Large intestine (tissue), 3 donors: ENCODE results near the gene ALG8. TPM values are rescaled to one million over a fixed set of nuclear protein-coding genes. Genes with fewer than 3 reads are reported as not detected.
"Not testable (repeated sequence)": the region's sequence is repeated elsewhere in the genome, so short reads cannot be mapped to it uniquely, and the experiment has no call there.

ENCODE experiments used
- DNase-seq, 2 donors: peaks; one replicate each; pipeline versions ENCODE4 v3.0.0 to v3.0.0-alpha.2; 2013
- H3K27ac ChIP-seq: one replicate; pipeline ENCODE4 v1.5.1; 2013; ENCODE audit warnings: low read length
- H3K27me3 ChIP-seq: 2 replicates; pipeline ENCODE4 v1.6.1; 2013; ENCODE audit warnings: low read length; ENCODE audit not compliant: control insufficient read depth, insufficient read depth
- H3K36me3 ChIP-seq: 2 replicates; pipeline ENCODE4 v1.6.1; 2013; ENCODE audit warnings: low read length; ENCODE audit not compliant: control insufficient read depth, insufficient read depth
- H3K4me1 ChIP-seq: one replicate; pipeline ENCODE4 v1.6.1; 2013; ENCODE audit warnings: low read length; ENCODE audit not compliant: control insufficient read depth, insufficient read depth
- H3K4me3 ChIP-seq: one replicate; pipeline ENCODE4 v1.5.1; 2013; ENCODE audit warnings: low read length
- H3K9me3 ChIP-seq: one replicate; pipeline ENCODE4 v1.6.1; 2013; ENCODE audit warnings: mild to moderate bottlenecking, low read depth, low read length, moderate library complexity; ENCODE audit not compliant: control insufficient read depth
- WGBS: methylation state at CpG from one replicate; pipeline ENCODE4 v1.1.5; 2013; ENCODE audit warnings: low lambda C conversion rate; ENCODE audit not compliant: insufficient coverage; 5-methylcytosine and 5-hydroxymethylcytosine counted together
- polyA plus RNA-seq: library from polyadenylated mRNA; unstranded; fragments of 120-200 nt; gene quantifications from one replicate; pipeline ENCODE4 v1.2.1, GENCODE V29; 2013

Gene ALG8
- polyA plus RNA-seq, 1 donor = 35.3 TPM

DNA sequence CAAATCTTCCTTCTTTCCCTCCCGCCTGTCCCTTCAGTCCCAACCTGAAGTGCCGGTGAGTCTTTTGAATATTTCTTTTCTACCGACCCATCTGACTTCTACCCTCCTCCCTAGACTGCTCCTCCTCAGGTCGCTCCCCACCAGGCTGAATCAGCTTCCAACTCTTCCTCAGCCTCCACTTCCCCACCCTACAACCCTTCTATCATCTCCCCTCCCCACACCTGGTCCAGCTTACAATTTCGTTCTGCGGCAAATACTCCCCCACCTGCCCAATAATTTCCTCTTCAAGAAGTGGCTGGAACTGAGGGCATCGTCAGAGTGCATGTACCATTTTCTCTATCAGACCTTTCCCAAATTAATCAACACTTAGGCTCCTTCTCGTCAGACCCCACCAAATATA lies 57.3 kb downstream of the ALG8 start:
- H3K4me1 ChIP-seq = no peaks in the 10 kb centered on the region
- no peaks in the 10 kb centered on the region for H3K9me3 ChIP-seq
- no peaks in the 10 kb centered on the region for H3K27me3 ChIP-seq
- H3K27ac ChIP-seq = no peak overlapping the region
- H3K36me3 ChIP-seq = peaks cover 6% of the 10 kb centered on the region
- no peak overlapping the region for H3K4me3 ChIP-seq
- no peak for DNase-seq
- 79% methylated on average over 4 of the region's 8 CpGs for WGBS

DNA sequence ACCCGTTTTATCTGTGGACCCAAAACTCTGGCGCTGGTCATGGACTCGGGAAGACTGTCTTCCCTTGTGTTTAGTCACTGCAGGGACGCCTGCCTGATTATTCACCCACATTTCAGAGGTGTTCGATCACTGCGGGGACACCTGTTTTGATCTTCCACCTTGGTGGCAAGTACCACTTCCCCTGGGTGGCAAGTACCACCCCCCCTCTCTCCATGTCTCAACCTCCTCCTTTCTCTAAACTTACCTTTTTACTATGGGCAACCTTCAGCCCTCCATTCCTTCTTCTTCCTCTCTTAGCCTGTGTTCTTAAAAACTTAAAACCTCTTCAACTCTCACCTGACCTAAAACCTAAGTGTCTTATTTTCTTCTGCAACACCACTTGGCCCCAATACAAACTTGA lies 57.8 kb downstream of the ALG8 start:
- Histone ChIP-seq H3K36me3 (peaks cover 10% of the 10 kb centered on the region), H3K4me3 (no peak overlapping the region), H3K9me3 (no peaks in the 10 kb centered on the region), H3K27me3 (no peaks in the 10 kb centered on the region), H3K4me1 (no peaks in the 10 kb centered on the region), H3K27ac (no peak overlapping the region)
- WGBS = 92% methylated on average over 2 of the region's 6 CpGs
- no peak for DNase-seq

GRCh38 chr11:78080818-78081495 lies 58.5 kb downstream of the ALG8 start:
- Histone ChIP-seq H3K27ac (no peak overlapping the region), H3K36me3 (peaks cover 10% of the 10 kb centered on the region), H3K4me3 (no peak overlapping the region), H3K27me3 (no peaks in the 10 kb centered on the region), H3K4me1 (no peaks in the 10 kb centered on the region), H3K9me3 (no peaks in the 10 kb centered on the region)
- 100% methylated on average over 1 of the region's 11 CpGs for WGBS
- DNase-seq = no peak

- Histone ChIP-seq H3K27ac (peak overlapping the region; percentile 85), H3K9me3 (no peaks in the 10 kb centered on the region), H3K4me1 (no peaks in the 10 kb centered on the region), H3K27me3 (no peaks in the 10 kb centered on the region), H3K4me3 (peak overlapping the region; percentile 93), H3K36me3 (peaks cover 13% of the 10 kb centered on the region)
- no peak for DNase-seq
- WGBS = 77% methylated on average over 10 of the region's 23 CpGs
Measured at GRCh38 chr11:78080084-78080817, 59.2 kb downstream of the ALG8 start.

DNA sequence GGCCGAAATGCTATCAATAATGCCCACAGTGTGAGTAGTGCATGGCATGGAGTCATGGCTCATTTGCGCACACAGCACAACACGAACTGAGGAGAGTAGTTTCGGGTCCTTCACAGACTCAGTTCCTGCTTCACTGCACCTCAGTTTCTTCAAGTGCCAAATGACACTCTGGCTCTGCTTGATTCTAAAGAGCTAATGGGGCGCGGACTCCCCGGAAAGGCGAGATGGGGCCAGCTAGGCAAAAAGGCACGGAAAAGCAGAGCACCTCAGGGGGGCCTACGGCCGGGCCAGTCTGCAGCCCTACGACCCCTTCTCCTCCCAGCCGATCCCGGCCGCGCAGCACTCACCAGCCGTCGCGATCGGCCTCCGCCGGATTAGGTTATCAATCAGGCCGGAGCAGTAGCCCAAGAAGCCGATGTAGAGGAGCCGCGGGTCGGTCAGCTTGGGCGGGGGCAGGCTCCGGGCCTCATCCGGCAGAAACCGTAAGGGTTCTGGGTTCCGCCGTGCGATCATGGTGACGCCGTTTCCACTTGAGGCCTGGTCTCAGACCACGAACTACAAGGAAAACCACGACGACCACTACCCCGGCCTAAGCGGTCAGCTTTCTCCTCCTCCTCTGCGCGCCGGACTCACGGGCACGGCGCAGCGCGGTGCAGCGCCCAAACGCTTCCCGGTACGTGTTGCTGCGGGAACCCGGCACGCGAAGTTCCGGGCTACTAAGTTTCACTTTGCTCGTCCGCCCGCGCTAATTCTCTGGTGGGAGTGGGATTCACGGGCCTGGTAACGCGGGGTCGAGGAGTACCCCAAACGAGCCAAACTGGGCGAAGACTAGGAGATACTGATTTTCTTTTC lies 60.0 kb downstream of the ALG8 start, which contains the start of gene NDUFC2:
NDUFC2 (minus strand) TSS at position 631 of the 852 bp plus-strand sequence; CDS start at position 513, 118 bp downstream.
- Histone ChIP-seq H3K36me3 (peaks cover 13% of the 10 kb centered on the region), H3K4me3 (peak within 1 kb of the TSS; percentile 93), H3K4me1 (no peaks in the 10 kb centered on the region), H3K9me3 (no peaks in the 10 kb centered on the region), H3K27ac (peak within 1 kb of the TSS; percentile 85), H3K27me3 (no peaks in the 10 kb centered on the region)
- peak; percentile 76 to 87 for DNase-seq
- WGBS = no CpG with 5 or more reads among the region's 68 CpGs

GRCh38 chr11:78078218-78079167 lies 60.9 kb downstream of the ALG8 start:
- WGBS = no CpG with 5 or more reads among the region's 21 CpGs
- Histone ChIP-seq H3K4me1 (no peaks in the 10 kb centered on the region), H3K9me3 (no peaks in the 10 kb centered on the region), H3K27me3 (no peaks in the 10 kb centered on the region), H3K36me3 (peaks cover 13% of the 10 kb centered on the region), H3K27ac (peak overlapping the region; percentile 85), H3K4me3 (peak overlapping the region; percentile 93)
- DNase-seq = no peak

DNA sequence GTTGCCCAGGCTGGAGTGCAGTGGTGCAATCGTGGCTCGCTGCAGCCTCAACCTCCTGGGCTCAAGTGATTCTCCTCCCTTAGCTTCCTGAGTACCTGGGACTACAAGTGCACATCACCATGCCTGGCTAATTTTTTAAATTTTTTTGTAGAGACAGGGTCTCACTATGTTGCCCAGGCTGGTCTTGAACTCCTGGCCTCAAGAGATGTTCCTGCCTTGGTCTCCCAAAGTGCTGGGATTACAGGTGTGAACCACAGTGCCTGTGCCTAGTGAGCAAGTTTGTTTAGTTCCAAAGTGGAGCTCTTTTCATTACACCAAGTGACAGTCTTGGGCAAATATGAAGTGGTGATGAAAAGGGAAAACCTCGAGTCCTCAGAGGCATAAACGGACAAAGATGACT lies 61.8 kb downstream of the ALG8 start:
- not testable (repeated sequence) for H3K4me1 ChIP-seq, H3K27me3 ChIP-seq, H3K4me3 ChIP-seq, H3K27ac ChIP-seq, DNase-seq, H3K9me3 ChIP-seq
- H3K36me3 ChIP-seq = peaks cover 14% of the 10 kb centered on the region
- WGBS = 89% methylated on average over 2 of the region's 4 CpGs

GRCh38 chr11:78076733-78077403 lies 62.6 kb downstream of the ALG8 start:
- Histone ChIP-seq H3K36me3 (peaks cover 20% of the 10 kb centered on the region), H3K27me3 (no peaks in the 10 kb centered on the region), H3K27ac (no peak overlapping the region), H3K9me3 (no peaks in the 10 kb centered on the region), H3K4me1 (no peaks in the 10 kb centered on the region), H3K4me3 (no peak overlapping the region)
- no CpG with 5 or more reads among the region's 6 CpGs for WGBS
- DNase-seq = no peak

DNA sequence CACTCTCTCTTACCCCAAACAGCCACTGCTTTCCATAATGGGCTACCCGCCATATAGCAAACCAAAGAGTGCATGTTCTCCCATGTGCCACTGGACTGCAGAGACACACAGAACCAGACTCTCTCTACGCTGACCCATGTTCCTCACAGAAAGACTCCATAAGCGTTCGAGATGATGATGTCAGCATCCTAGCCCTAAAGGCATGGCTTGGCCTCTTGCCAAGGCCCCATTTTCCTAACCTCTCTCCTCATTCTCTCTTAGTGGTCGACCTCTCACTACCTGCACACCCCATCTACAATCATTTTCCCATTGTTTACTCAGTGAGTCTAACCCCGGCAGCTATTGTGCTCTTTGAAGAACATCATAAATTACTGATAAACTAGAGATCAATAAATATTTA lies 64.7 kb downstream of the ALG8 start:
- H3K4me1 ChIP-seq = no peaks in the 10 kb centered on the region
- H3K27ac ChIP-seq = no peak overlapping the region
- no peak overlapping the region for H3K4me3 ChIP-seq
- peaks cover 37% of the 10 kb centered on the region for H3K36me3 ChIP-seq
- DNase-seq = no peak
- H3K9me3 ChIP-seq = no peaks in the 10 kb centered on the region
- H3K27me3 ChIP-seq = no peaks in the 10 kb centered on the region
- WGBS = 25% methylated on average over 1 of the region's 6 CpGs
